COLO668 (cell line): Measurements from ENCODE around the gene TLR9.

ENCODE experiments used
- DNase-seq: peaks from one replicate; lab custom pipeline; 2025; ENCODE audit not compliant: unreplicated experiment; lab: John Stamatoyannopoulos, UW

The TLR9 gene

GRCh38 chr3:52247409-52248164 lies 22.1 kb upstream of the TLR9 start:
- no peak for DNase-seq

- no peak for DNase-seq
Measured at GRCh38 chr3:52246728-52247408, 21.4 kb upstream of the TLR9 start.

DNA sequence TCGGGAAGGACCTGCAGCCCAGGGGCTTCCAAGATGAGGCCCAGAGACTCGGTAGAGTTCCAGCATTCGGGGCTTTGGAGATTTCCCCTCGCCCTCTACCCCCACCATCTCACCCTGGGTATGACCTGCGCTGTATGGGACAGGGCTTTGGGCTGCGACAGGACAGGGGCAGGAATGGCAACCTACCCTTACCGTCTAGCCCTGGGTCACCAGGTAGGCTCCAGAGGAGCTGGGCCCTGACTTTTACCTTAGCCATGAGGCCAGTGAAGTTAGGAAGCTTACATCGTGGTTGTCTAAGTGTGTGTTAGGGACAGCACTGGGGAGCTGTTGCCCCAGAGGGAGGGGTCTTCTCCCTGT lies 20.8 kb upstream of the TLR9 start:
- no peak for DNase-seq

- DNase-seq: peak; percentile 51
Measured at GRCh38 chr3:52245322-52246263, 20.1 kb upstream of the TLR9 start, which contains the start of gene PPM1M. Gene PPM1M (plus strand): TSS chr3:52245759. CDS start chr3:52245825, 66 bp downstream.

DNA sequence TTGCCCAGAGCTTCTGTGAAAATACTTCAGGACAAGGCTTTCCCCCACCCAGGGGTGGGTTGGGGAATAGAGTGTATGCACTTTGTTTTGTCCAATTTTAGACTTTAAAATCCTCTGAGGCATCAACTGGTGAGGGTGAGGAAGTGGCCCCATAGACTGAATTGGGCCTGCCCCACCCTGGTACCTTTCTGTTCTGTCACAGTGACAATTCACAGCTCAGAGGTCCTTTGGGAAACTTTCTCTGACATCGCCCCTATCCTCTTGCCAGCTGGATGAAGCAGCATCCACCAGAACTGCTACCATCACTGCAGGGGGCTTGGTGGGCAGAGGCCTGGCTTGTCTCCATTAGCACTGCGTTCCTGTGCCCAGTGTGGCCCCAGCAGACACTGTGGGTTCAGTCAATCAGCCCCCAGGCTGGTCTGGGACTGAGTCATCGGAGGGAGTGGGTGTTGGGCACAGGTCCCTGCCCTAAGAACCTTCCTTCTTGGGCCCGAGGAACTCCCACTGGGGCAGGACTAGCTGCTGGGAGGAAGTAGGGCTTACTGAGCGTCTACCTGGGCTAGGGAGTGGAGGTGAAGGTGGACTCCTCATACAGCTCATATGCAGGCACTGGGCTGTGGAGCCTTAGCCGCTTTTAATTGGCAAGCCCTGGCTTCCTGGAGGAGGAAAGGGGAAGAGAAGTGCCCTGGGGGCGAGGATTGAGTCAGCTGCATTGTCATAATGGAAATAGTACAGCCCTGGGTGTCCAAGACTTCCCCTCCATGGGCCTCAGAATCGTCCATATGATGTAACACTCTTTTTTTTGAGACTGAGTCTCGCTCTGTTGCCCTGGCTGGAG lies 18.6 kb upstream of the TLR9 start:
- peak; percentile 6 for DNase-seq

- DNase-seq: no peak
Measured at GRCh38 chr3:52242039-52242438, 16.6 kb upstream of the TLR9 start.

- DNase-seq: no peak
Measured at GRCh38 chr3:52240886-52241370, 15.5 kb upstream of the TLR9 start.

DNA sequence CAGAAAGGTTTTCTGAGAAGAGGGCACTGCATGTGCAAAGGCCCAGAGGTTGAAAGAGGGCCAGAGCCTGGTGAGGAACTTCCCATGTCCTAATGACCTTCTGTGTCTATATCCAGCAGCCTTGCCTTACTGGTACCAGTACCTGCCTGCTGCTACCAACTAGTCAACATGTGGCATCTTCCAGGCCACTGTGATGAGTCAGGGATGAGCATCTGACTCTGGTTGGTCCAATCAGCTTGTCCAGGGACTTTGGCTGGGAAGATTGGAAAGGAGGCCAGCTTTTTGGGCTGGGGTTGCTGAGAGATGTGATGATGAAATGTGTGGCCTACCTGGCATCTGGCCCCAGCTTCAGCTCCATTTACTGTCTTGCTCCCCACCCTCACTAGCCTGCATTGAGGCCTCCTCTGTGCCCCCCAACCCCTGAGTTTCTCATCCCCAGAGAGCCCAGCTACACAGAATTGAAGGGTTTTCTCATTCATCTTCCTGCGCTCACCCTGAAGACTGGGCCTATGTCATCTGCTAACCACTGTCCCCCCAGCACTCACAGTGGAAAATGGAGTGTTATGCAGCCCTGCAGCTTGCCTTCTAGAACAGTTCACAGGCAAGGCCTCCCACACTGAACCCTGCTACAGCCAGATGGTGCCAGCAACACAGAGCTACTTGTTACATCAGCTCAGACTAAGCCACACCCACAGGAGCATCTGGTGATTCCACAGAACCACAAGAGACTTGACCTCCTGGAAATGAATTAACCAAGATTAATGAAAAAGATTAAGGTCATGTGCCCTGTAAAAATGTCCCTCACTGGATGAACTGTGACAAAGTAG lies 14.8 kb upstream of the TLR9 start:
- DNase-seq: peak; percentile 40

- peak; percentile 76 for DNase-seq
Measured at GRCh38 chr3:52238761-52239701, 13.6 kb upstream of the TLR9 start, which contains the start of gene TWF2. Gene TWF2 (minus strand): TSS chr3:52239158. CDS start chr3:52239016, 142 bp downstream.

DNA sequence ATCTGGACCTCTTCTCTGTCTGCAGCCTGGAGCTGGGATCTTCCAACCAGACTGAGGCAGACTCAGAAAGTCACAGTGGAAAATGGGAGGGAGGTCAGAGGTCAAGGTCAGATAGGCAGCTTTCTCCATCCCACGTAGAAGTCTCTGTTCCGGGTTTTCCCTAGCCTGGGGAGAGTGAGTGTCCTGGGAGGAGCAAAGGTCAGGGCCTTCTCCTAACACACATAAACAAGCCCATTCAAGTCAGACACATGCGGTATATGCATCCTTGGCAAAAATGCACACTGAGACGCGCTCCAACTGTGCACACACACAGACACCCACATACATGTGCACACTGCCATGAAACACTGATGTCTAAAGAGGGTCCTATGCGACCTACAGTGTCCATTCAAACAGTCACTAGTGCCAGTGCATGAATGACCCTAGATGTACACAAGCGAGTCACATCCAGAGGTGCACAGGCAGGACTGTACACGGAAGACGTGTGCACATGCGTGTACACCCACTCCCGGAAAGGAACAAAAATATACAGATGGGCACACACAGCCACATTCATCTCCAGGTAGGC lies 12.8 kb upstream of the TLR9 start:
- peak; percentile 19 for DNase-seq

- DNase-seq: no peak
Measured at GRCh38 chr3:52237657-52238172, 12.3 kb upstream of the TLR9 start.

- peak; percentile 41 for DNase-seq
Measured at GRCh38 chr3:52237006-52237656, 11.7 kb upstream of the TLR9 start.

- no peak for DNase-seq
Measured at GRCh38 chr3:52236424-52236886, 11.0 kb upstream of the TLR9 start.

GRCh38 chr3:52234516-52235447 lies 9.3 kb upstream of the TLR9 start:
- DNase-seq: no peak

GRCh38 chr3:52233968-52234367 lies 8.5 kb upstream of the TLR9 start:
- DNase-seq: no peak

DNA sequence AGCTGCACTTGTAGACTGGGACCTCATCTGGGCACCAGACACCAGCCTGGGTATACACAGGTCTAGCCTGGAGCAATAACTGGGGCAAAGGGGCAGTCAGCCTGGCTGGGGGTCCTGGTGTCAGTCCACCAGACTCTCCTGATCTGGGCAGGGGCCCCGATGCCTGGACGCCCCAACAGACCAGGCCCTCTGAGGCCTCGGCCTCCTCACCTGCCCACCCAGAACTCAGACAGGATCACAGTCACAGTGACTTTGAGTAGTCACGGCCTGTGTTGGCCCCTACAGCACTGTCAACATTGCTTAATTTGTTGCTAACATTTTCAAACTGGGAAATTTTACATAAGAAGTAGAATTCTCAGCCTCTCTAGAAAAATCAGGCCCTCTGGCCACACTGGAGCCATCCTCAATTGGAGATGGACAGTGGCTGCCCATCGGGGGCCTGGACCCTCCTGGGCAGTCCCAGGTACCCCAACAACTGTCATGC lies 7.7 kb upstream of the TLR9 start:
- DNase-seq: no peak
